Measurements from ENCODE around the gene NCOA6.

DNA sequence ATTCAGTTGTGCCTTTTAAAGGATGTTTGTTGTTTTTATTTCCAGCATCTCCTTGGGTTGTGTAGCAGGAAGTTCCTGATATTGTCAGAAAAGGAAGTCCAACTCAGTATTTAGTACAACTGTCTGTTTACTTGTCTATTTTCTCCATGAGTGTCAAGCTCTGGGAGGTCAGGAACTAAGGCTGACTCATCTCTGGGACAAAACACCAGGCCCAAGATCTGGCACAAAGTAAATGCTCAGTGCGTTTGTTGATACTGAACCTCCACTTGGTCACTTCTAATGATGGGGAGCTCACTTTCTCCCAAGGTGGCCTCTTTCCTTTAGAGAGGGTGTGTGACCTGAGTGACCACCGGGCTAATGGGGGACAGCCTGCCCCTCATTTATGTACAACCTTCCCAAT is 136.0 kb downstream of the NCOA6 start:
- no peak for TF ChIP-seq ZNF274 (IDR thresholded peaks at IDR 0.05; ENCODE audit: low read depth, low read length)
- TF ChIP-seq YY1 (IDR thresholded peaks at IDR 0.05; ENCODE audit: insufficient read depth, insufficient read length) = no peak
